Stimulated activated CD4-positive, alpha-beta T cell treated with anti-CD3 and anti-CD28 coated beads, Interleukin-12 subunit alpha, Interleukin-12 subunit beta, amount 100 ng/mL, for 48 hours (primary cell): Measurements from ENCODE around the gene SNRK.

Source experiments
- DNase-seq, 3 donors: peaks; one replicate each; pipeline ENCODE4 v3.0.0-alpha.2; 2020; ENCODE audit warnings: low read depth in 2 of 3, low spot score in 1 of 3

The SNRK gene

DNA sequence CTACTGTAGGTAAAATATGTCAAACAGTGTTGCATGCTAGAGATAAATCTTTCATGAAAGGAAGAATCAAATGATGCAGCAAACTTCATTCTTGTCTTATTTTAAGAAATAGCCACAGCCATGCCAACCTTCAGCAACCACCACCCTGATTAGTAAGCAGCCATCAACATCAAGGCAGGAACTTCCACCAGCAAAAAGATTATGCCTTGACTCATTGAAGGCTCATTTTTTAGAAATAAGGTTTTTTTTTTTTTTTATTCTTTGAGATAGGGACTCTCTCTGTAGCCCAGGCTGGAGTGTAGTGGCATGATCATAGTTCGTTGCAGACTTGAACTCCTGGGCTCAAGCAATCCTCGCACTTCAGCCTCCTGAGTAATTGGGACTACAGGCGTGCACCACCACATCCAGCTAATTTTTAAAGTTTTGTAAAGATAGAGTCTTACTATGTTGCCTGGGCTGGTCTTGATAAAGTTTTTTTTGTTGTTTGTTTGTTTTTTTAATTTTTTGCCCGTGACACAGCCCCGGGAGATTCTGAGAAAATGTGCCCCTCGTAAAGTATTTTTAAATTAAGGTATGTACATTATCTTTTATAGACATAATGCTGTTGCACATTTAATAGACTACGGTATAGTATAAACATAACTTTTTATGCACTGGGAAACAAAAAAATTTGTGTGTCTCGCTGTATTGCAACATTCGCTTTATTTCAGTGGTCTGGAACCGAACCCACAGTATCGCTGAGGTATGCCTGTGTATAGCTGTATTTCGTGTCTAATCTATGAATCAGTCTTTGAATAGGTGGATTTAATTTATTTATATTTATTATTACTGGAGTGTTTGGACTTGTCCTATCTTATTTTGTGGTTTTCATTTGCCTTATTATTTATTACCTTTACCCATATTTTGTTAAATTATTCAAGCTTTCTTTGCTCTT, 23.3 kb downstream of the SNRK start:
- DNase-seq = no peak

DNA sequence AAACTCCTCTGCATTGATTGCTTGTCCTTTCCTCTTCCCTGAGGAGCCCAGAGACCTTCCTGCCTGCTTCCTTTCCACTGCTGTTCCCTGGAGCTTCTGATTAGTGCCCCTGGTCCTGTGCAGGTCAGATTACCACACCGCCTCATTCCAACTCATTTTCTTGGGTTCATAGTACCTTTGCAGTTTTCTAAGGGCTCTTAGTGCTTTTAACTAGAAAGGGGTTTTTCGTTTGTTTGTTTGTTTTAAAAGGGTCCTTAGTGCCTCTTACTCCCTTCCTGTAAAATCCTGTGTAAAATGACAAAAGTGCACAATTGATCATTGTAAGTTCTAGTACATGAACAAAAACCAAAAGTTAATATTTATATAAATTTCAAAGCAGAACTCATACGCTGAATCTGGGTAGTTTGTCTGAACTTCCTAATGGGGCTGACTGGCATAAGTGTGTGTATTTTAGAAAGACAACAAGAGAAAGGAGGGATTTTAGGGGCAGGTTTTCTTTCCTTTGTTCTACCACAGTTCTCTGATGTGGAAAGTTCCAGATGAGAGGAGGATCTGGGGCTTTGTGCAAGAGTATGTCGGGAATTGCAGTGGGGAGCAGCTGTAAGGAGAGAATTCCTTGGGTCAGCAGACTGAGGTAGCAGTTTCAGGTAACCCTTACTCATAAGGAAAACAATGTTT, 30.6 kb downstream of the SNRK start:
- no peak for DNase-seq

DNA sequence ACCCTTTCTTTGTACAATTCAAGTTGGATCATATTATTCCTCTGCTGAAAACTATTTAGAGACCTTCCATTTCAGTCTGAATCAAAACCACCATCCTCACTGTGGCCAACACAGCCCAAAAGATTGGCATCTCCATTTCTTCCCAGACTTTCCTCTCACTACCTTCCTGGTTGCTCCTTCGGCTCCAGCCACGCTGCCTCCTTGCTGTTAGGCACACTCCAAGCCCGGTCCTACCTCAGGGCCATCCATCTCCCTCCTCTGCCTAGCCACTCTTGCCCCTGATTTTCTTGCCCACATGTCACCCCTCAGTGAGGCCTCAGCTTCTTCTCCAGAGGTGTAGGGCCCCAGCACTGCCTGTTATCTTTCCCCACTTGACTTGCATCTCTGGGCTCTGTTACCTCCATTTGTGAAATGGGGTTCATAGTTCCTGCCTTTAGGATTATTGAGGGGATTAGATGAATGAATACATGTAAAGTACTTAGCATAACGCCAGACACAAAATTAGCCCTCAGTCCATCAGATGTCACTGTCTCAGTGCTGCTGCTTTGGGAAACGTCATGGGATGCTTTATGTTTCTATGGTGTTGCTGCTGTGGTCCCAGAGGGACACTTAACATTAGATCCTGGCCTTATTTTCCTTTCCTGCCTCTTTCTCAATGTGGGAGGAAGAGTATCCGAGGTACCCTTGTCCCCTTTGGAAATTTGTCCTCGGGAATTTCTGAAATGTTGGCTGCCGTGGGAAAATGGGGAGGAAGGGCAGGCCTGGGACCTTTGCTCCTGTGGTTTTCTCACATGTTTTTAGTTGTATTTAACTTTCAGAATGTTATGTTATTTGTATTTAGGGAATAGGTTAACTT, 31.3 kb downstream of the SNRK start:
- DNase-seq = no peak

DNA sequence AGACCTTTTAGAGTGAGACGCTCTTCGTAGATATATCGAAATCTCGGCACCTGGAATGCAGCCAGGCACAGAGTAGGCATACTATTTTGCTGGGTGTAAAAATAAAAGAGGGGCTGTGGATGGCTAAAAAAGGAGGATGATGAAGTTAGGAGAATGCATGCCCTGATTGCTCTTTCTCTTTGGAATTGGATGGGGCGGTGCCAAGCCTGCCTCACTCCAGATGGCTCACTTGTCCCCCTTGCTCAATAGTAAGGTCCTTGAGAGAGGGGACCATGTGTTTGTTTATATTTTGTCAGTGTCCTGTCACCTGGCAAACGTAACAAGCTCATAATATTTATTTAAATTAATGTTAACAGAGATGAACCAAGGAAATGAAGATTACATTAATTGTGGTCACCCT, 33.0 kb downstream of the SNRK start:
- no peak for DNase-seq

DNA sequence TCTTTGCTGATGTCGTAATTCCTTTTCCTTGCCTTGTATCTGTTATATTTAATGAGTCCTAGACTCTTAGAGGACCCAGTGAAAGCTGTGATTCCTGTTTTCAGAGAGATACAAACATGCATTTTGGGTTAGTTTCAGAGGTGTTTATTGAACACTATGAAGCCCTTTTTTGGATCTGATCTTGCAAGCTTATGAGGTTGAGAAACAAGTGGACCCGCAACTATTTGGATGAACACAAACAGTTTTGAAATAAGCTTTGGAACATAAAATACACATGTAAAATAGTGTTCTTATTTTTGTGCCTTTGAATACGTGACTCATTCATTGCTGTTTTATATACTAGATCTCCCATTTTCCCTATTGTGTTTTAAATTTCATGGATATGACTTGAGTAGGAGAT, 33.5 kb downstream of the SNRK start:
- no peak for DNase-seq

DNA sequence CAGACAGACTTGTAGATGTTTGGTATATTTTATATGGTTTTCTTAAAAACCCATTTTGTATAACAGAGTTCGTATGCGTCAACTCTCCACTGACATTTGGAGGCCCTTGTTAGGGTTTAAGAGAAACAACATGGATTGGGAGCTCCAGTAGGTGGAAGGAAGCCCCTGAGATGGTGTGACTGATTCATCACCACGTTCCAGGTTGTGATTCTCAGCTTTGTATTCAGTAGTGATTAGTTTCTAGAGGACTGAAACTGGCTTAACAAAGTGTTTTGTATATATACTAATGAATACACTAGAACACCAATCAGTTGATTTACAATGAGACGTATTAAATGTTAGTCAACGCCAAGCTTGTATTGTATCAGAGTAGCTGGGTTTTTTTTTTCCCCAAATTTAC, 33.9 kb downstream of the SNRK start:
- no peak for DNase-seq

DNA sequence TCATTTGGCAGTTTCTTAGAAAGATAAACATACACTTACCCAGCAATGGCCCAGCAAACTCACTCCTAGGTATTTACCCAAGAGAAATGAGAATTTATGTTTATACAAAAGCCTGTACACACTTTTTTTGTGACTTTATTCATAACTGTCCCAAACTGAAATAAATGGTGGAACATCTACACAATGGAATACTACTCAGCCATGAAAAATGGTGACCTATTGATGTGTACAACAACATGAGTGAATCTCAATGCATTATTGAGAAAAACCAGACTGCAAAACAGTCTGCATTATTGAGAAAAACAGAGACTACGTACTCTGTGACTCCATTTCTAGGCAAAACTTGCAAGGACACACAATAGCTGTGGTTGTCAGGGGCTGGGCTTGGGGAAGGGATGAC, 37.2 kb downstream of the SNRK start:
- DNase-seq = no peak

DNA sequence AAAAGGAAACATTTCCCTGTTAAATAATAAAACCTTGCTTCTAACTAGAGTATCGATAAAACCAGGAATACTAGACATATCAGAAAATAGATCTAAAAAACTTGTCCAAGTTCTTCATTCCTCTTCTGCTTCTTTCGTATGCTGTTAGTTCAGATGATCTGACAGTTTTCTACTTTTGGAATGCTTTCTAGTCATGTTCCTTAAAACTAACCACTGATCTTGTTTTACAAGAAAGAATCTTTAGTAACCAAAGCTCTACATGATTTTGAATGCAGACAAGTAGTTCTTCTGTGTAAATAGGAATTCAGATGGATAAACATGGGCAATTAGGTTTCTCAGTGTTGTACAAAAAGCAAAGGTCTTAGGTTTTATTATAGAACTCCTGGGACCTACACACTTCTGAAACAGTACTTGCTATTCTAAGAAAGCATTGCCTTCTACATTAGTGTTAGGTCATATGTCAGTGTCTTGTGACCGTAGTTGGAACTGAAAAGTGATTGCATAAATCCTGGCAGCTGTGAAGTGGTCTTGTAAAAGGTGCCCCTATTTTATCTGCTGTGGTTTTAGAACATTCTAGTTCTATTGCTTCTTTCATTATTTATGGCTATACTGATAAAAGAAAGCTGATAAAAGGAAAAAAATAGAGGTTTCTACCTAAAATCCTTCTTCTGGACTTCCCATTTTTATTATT, 40.7 kb downstream of the SNRK start:
- DNase-seq = no peak

DNA sequence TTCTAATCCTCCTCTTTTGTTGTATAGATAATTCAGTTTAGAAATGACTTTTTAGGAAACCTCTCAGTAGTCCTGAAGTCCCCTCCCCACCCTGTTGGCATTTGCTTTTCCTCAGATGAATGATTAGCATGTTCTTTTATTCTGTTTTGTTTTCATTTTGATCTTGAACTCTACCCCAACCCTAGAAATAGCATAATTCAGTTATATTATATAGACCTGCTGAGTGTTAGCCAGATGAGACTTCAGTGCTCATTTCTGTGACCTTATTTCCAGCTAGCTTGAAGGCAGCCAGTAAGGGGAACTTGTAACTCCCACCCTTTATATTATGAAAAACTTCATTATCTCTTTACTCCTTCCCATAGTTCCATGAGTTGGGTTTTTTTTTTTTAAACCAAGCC, 41.2 kb downstream of the SNRK start:
- DNase-seq = no peak

DNA sequence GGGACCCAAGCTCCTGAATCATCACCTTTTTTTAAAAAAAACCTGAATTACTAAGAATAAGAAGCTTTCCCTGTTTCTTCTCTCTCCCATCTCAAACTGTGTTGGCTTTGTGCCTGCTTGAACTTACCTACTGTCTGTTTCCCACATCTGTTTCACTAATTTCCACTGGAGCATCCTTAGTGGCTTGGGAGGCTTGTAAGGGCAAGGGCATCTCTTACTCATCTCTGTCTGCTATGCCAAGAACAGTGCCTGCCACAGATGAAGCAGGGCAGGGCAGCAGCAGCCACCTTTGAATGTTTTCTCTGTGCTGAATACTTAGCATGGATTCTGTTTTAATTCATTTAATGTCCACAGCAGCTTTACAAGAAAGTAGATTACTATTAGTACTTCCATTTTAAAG, 42.3 kb downstream of the SNRK start:
- DNase-seq = no peak

DNA sequence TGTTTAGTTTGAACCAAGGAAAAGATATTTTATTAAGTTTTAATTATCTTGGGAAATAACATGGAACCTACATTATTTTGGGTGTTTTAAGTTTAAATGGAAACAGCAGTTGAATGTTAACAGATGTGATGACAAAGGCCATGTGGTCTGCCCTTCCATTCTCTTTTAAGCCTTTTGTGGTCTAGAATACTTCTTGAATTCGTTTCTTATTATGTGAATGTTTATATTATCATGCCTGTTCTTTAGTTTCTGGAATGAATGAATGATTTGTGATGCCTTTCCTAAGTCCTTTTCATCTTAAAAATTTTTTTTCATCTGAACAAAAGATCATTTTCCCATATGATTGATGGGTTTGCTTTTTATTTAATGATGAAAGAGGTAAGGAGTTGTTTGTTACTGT, 44.6 kb downstream of the SNRK start:
- no peak for DNase-seq

DNA sequence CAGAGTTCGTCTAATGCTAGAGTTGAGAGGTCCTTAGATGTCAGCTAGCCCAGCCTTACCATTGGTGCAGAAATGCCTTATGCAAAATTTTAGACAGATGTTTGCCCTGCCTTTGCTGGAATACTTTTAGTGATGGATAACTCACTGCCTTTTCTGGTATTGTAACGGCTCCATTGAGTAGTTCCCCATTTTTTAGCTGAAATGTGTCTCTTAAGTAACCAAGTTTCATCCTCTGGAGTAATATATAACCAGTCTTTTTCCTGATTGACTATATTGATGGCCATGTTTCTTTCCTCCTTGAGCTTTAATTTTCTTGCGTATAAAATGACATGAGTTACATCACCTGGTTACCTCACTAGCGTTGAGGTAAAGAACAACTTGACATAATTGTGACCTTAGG, 45.0 kb downstream of the SNRK start:
- no peak for DNase-seq

DNA sequence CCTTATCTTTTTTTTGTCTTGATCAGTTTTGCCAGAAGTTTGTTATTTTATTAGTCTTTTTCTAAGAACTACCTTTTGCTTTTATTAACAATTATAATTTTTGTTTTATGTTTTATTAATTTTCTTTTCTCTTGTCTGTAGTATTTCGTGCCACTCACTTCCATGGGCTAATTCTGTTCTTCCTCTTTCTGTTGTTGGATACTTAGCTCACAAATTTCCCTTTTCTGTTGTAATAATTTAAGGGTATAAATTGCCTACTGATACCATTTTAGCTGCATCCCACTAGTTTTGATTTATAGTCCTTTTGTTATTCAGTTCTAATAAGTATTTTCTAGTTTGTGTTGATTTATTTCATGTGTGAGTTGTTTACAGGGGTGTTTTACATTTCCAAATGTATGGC, 48.6 kb downstream of the SNRK start:
- no peak for DNase-seq

DNA sequence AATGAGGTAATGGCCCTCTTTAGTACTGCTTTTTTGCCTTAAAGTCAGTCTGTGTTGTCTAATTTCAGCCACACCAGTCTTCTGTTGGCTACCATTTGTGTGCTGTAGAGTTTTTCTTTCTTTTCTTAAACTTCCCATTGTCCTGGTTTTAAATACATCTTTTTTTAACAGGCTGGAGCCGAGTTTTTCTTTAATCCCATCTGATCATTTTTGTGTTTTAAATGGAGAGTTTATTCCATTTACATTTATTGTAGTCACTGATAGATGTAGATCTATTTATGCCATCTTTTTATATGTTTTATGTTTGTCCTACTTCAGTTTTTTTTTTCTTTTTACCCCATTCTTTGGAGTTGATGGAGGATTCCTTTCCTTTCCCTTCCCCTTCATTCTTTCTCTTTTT, 49.5 kb downstream of the SNRK start:
- DNase-seq = no peak

DNA sequence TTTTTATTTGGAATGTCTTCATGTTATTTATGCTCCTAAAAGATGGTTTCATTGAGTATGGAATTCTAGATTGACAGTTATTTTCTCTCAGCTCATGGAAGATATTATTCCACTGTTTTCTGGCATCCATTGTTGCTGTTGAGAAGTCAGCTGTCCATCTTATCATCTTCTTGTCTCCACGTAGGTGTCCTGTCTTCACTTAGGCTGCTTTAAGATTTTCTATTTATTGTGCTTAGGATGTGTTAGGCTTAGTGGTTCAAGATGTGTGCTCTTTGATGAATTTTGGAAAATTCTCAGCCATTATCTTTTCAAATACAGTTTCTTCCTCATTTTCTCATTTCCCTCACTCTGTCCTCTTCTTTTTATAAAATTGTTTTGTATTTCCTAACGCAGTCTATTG, 52.0 kb downstream of the SNRK start:
- DNase-seq = no peak

DNA sequence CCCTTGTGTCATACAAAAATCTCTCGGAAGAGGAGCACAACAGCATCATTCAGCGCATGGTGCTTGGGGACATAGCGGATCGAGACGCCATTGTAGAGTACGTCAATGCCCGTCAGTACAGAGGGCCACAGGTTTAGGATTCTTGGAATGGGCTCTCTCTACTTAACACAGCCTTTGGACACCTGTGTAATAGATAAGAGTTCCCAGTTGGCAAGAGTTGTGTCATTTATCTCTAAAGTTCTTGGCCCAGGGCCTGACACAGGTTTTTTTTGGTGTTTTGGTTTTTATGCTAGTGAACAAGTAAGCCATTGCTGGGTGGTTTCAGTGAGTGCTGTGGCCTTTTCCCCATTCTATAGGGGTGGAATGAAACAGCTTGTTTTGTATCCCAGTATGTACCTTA, 54.1 kb downstream of the SNRK start:
- no peak for DNase-seq

DNA sequence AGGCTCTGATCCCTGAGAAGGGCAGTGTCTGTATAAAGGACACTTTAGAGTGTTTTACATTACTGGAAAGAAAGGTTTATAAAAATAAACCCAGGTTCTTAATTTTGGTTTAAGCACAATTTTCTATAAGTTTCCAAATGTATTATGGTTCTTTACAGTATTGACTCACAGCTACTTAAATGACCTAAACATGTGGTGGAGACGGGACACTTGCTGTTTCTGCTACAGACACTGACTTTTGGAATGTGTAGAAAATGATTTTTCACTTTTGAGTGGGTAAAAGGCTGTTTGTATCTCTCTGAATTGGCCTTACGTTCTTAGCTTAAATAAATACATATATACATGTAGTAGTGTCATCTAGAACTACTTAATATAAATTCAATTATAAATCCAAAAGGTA, 55.4 kb downstream of the SNRK start:
- no peak for DNase-seq

DNA sequence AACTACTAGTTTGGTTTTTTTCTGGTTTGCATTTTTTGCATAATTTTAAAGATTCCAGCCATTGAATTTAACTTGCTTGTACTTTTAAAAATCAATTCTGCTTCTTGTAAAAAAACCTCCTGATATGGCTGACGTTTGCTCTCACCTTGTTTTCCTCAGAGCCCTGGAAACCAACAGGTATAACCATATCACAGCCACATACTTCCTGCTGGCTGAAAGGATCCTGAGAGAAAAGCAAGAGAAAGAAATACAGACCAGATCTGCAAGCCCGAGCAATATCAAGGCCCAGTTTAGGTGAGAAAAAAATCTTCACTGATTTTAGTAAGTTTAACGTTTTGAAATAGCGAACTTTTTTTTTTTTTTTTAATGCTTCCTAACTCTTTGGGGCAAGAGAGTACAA, 56.8 kb downstream of the SNRK start:
- no peak for DNase-seq

DNA sequence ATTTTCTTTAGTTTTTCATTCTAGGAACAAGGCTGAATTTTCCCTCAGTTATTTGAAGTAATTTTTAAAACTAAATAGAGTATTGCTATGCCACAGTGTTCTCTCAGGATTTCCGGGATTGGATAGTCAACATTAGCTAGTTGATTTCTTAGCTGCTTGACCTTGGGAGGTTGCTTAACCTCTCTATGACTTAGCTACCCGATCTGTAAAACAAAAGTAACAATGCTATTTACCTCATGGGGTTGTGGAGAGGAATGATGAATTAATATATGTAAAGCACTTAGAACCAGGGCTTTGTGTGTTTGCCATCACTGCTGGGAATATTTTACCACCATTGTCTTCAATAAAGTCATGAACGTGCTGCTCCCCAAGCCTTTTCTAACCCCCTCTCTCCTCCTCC, 57.5 kb downstream of the SNRK start:
- DNase-seq = no peak

DNA sequence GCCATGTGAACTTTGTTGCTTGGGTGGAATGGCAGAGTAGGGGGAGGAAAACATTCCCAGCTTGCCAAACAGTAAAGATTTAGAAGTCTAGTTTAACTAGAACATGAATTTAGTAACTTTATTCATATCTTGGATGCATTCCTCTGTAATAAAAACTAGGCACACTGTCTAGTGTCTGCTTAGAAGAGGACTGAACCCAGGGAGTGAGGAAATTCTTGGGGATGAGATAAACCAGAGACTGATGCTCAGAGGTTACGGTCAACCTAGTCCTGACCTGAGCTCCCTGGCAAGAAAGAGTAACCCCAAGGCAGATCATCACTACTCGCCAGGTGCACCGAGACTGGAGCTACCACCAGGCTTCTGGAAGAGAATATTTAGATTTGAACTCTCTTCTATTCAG, 58.2 kb downstream of the SNRK start:
- no peak for DNase-seq

DNA sequence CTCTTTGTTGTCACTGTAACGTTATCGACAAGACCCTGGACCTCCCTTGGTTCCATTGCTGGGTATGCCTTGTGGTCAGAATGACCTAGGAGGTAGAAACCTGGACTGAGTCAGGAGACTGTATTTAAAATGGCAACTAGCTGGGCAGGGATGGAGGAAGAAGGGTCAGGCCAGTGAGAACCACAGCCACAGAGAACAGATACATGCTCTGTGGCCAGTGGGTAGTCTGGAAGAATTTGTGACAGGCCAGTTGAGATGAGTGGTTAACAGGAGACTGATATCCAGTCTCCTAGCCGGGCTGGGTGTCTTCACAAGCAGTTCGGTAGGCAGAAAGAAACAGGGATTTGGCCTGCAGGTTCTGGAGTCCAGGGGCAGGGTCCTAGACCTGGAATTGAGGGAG, 58.9 kb downstream of the SNRK start:
- no peak for DNase-seq
